K562 (cell line): Measurements from ENCODE around the gene CD34.

ENCODE experiments used
- EZH2 ChIP-seq: IDR thresholded peaks from 2 replicates; pipeline ENCODE4 v1.6.1; 2012; ENCODE audit warnings: low read depth, mild to moderate bottlenecking, inconsistent platforms, low read length, borderline replicate concordance
- JUND ChIP-seq, 2 experiments: IDR thresholded peaks; 2 replicates in 1 of 2; 3 replicates in 1 of 2; pipeline ENCODE4 v1.6.1; 2011; ENCODE audit warnings: borderline replicate concordance in 2 of 2, low read depth in 2 of 2, low read length in 2 of 2, improper control_type of control experiment in 1 of 2, missing biosample characterization in 1 of 2, missing genetic modification characterization in 1 of 2, missing genetic modification reagents in 1 of 2
- KDM5B ChIP-seq: fragments of 200-600 bp; sonication (generic); IDR thresholded peaks from 2 replicates; pipeline ENCODE4 v1.6.1; 2012; ENCODE audit warnings: low read depth, mild to moderate bottlenecking, moderate library complexity, low read length, control low read depth, inconsistent platforms; ENCODE audit not compliant: insufficient replicate concordance
- LEF1 ChIP-seq: fragments of 450-650 bp; IDR thresholded peaks from 2 replicates; pipeline ENCODE4 v1.6.1; 2016; ENCODE audit warnings: mild to moderate bottlenecking
- MEIS2 ChIP-seq: fragments of 450-650 bp; IDR thresholded peaks from 2 replicates; pipeline ENCODE4 v1.6.1; 2014; ENCODE audit warnings: mild to moderate bottlenecking; ENCODE audit not compliant: partially characterized antibody
- POLR2AphosphoS5 ChIP-seq: IDR thresholded peaks from 2 replicates; pipeline ENCODE4 v1.6.1; 2011; ENCODE audit warnings: mild to moderate bottlenecking, low read depth, low read length, moderate library complexity; ENCODE audit not compliant: control insufficient read depth, insufficient read depth
- SMARCA5 ChIP-seq: fragments of 450-650 bp; IDR thresholded peaks from 2 replicates; pipeline ENCODE4 v1.6.1; 2016
- TAL1 ChIP-seq: fragments of 450-650 bp; IDR thresholded peaks from 2 replicates; pipeline ENCODE4 v1.6.1; 2016; ENCODE audit warnings: mild to moderate bottlenecking
- ZFX ChIP-seq: sonication (generic); formaldehyde crosslinking; IDR thresholded peaks from 2 replicates; pipeline ENCODE4 v1.8.0; 2022; ENCODE audit warnings: mild to moderate bottlenecking, missing genetic modification reagents, moderate library complexity
- ZNF146 ChIP-seq: IDR thresholded peaks from one replicate; pipeline ENCODE4 v1.6.1; 2018; ENCODE audit warnings: missing compliant biosample characterization; ENCODE audit not compliant: unreplicated experiment
- TF ChIP-seq, protein P1 (sequence below): sonication (generic); formaldehyde crosslinking; IDR thresholded peaks from 2 replicates; pipeline ENCODE4 v1.8.0; 2022; ENCODE audit warnings: mild to moderate bottlenecking, low read depth, missing genetic modification reagents
- TF ChIP-seq, protein P2 (sequence below): sonication (generic); formaldehyde crosslinking; IDR thresholded peaks from 2 replicates; pipeline ENCODE4 v1.5.0; 2020; ENCODE audit warnings: missing genetic modification reagents
- TF ChIP-seq, protein P3 (sequence below), 2 experiments: fragments of 450-650 bp in 1 of 2; sonication (generic) in 1 of 2; formaldehyde crosslinking in 1 of 2; IDR thresholded peaks in 1 of 2; conservative IDR thresholded peaks in 1 of 2; 2 replicates each; pipeline versions ENCODE4 v1.6.1 to v1.8.1; 2016 to 2023; ENCODE audit warnings: mild to moderate bottlenecking in 2 of 2, moderate library complexity in 2 of 2, inconsistent platforms in 1 of 2, missing genetic modification reagents in 1 of 2

DNA sequence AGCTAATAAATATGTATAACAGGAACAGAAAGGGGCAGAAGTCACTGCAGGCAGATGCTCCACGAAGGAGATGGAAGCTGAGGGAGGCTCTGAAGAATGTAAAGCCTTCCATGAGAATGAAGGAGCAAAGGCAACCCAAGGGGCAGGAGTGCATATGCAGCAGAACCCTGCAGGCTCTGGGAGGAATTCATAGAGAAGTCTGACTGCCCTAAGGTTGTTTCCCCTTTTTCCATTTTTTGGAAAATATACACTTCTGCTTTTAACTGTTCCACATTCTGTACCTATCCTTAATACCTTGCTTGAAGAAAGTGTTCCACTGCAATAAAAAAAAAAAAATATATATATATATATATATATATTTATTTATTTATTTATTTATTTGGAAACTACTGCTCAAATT is 69.6 kb downstream of the CD34 start:
- TF ChIP-seq POLR2AphosphoS5 (no peak), EZH2 (no peak), ZNF146 (CRISPR knock-in tag) (no peak), ZFX (CRISPR knock-in tag) (no peak), SMARCA5 (no peak), KDM5B (no peak), JUND (IDR thresholded peaks at IDR 0.05; ENCODE audit: borderline replicate concordance, low read depth, low read length) (no peak), JUND (tag; IDR thresholded peaks at IDR 0.05; ENCODE audit: borderline replicate concordance, low read depth, low read length) (no peak), TAL1 (no peak), LEF1 (no peak), MEIS2 (no peak)
- TF ChIP-seq, protein P1, sequence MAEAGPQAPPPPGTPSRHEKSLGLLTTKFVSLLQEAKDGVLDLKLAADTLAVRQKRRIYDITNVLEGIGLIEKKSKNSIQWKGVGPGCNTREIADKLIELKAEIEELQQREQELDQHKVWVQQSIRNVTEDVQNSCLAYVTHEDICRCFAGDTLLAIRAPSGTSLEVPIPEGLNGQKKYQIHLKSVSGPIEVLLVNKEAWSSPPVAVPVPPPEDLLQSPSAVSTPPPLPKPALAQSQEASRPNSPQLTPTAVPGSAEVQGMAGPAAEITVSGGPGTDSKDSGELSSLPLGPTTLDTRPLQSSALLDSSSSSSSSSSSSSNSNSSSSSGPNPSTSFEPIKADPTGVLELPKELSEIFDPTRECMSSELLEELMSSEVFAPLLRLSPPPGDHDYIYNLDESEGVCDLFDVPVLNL (CRISPR knock-in tag) = no peak
- TF ChIP-seq, protein P2, sequence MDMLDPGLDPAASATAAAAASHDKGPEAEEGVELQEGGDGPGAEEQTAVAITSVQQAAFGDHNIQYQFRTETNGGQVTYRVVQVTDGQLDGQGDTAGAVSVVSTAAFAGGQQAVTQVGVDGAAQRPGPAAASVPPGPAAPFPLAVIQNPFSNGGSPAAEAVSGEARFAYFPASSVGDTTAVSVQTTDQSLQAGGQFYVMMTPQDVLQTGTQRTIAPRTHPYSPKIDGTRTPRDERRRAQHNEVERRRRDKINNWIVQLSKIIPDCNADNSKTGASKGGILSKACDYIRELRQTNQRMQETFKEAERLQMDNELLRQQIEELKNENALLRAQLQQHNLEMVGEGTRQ = no peak
- TF ChIP-seq, protein P3, sequence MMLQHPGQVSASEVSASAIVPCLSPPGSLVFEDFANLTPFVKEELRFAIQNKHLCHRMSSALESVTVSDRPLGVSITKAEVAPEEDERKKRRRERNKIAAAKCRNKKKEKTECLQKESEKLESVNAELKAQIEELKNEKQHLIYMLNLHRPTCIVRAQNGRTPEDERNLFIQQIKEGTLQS (IDR thresholded peaks at IDR 0.05) = no peak
- TF ChIP-seq, protein P3 (CRISPR knock-in tag; conservative IDR thresholded peaks at IDR 0.05) = no peak
